ENCODE results near the gene SLC22A17. TPM values are rescaled to one million over a fixed set of nuclear protein-coding genes. Genes with fewer than 3 reads are reported as not detected.

The SLC22A17 gene
- total and polyA plus RNA-seq, 9 of the 15 experiments (the other 6 are each of a cell fraction or from before 2014, with no cell fraction given): 0.07 to 0.09 TPM; not detected in 7

GRCh38 chr14:23302290-23303225 lies 50.1 kb downstream of the SLC22A17 start, which contains the start of gene PPP1R3E (continued):
- TF ChIP-seq CTCF (IDR thresholded peaks at IDR 0.05 in 2 of 3, conservative IDR thresholded peaks at IDR 0.05 in 1 of 3; ENCODE audit: insufficient read depth in 2 of 3, low read depth in 1 of 3, low read length in 3 of 3) (no peak), DPF2 (IDR thresholded peaks at IDR 0.05) (no peak), ATF3 (IDR thresholded peaks at IDR 0.05) (no peak), ATF3 (CRISPR knock-in tag; conservative IDR thresholded peaks at IDR 0.05) (no peak), RBM39 (optimal IDR thresholded peaks at IDR 0.05; ENCODE audit: low read depth, low read length) (no peak), SFPQ (IDR thresholded peaks at IDR 0.05; ENCODE audit: low read depth, low read length) (no peak), ZBTB2 (IDR thresholded peaks at IDR 0.05) (peak; percentile 41; the same call in 1 of the 2 replicates), GABPB2 (CRISPR knock-in tag; conservative IDR thresholded peaks at IDR 0.05) (no peak), POLR2AphosphoS2 (IDR thresholded peaks at IDR 0.05; ENCODE audit: low read length) (no peak)
